Measurements from ENCODE around the gene GLYATL2. TPM values are rescaled to one million over a fixed set of nuclear protein-coding genes. Genes with fewer than 3 reads are reported as not detected.

GLYATL2 gene
- total RNA-seq, 1 donor from 2014 or later: 0.44 TPM

DNA sequence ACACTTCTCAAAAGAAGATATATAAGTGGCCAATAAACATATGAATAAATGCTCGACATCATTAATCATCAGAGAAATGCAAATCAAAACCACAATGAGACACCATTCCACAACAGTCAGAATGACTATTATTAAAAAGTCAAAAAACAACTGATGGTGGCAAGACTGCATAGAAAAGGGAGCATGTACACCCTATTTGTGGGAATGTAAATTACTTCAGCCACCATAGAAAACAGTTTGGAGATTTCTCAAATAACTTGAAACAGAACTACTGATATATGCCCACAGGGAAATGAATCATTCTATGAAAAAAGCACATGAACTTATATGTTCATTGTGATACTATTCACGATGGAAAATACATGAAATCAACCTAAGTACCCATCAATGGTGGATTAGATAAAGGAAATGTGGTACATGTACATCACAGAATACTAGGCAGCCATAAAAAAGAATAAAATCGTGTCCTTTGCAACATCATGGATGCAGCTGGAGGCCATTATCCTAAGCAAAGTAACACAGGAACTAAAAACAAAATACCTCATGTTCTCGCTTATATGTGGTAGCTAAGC is 42.4 kb downstream of the GLYATL2 start:
- Histone ChIP-seq H3K4me1 (no peaks in the 10 kb centered on the region), H3K27ac (replicated peaks) (no peak overlapping the region), H3K9me3 (replicated peaks) (peaks cover 12% of the 10 kb centered on the region), H3K36me3 (no peaks in the 10 kb centered on the region), H3K4me3 (no peak overlapping the region), H3K27me3 (ENCODE audit: low read depth) (peaks cover 6% of the 10 kb centered on the region)
- DNase-seq: no peak
- TF ChIP-seq CTCF (IDR thresholded peaks at IDR 0.05; ENCODE audit: borderline replicate concordance): no peak
- intact Hi-C loops (cut with micrococcal nuclease): no loop called here

- TF ChIP-seq CTCF (IDR thresholded peaks at IDR 0.05; ENCODE audit: borderline replicate concordance): no peak
- intact Hi-C loops (cut with micrococcal nuclease): no loop called here
- no peaks in the 10 kb centered on the region for H3K4me1 ChIP-seq
Observed at GRCh38 chr11:58801302-58801701, 43.2 kb downstream of the GLYATL2 start.

GRCh38 chr11:58796333-58796732 is 48.2 kb downstream of the GLYATL2 start:
- H3K4me1 ChIP-seq: no peaks in the 10 kb centered on the region
- no peaks in the 10 kb centered on the region for H3K36me3 ChIP-seq
- no peak overlapping the region for H3K27ac ChIP-seq (replicated peaks)
- peaks cover 9% of the 10 kb centered on the region for H3K9me3 ChIP-seq (replicated peaks)
- H3K27me3 ChIP-seq (ENCODE audit: low read depth): peaks cover 24% of the 10 kb centered on the region
- H3K4me3 ChIP-seq: no peak overlapping the region
- no peak for TF ChIP-seq CTCF (IDR thresholded peaks at IDR 0.05; ENCODE audit: borderline replicate concordance)
- intact Hi-C loops (cut with micrococcal nuclease): no loop called here
- DNase-seq: no peak

More at GRCh38 chr11:58801302-58801701, 43.2 kb downstream of the GLYATL2 start:
- no peak for DNase-seq
- Histone ChIP-seq H3K27me3 (ENCODE audit: low read depth) (peaks cover 11% of the 10 kb centered on the region), H3K36me3 (no peaks in the 10 kb centered on the region), H3K9me3 (replicated peaks) (peaks cover 12% of the 10 kb centered on the region), H3K27ac (replicated peaks) (no peak overlapping the region), H3K4me3 (no peak overlapping the region)

GRCh38 chr11:58788355-58789023 is 56.0 kb downstream of the GLYATL2 start:
- H3K36me3 ChIP-seq: no peaks in the 10 kb centered on the region
- H3K27me3 ChIP-seq (ENCODE audit: low read depth): peaks cover 18% of the 10 kb centered on the region
- H3K9me3 ChIP-seq (replicated peaks): peaks cover 9% of the 10 kb centered on the region
- TF ChIP-seq CTCF (IDR thresholded peaks at IDR 0.05; ENCODE audit: borderline replicate concordance): peak; percentile 71
- H3K4me1 ChIP-seq: no peaks in the 10 kb centered on the region
- no peak overlapping the region for H3K27ac ChIP-seq (replicated peaks)
- intact Hi-C loops (cut with micrococcal nuclease): no loop called here
- DNase-seq: no peak
- H3K4me3 ChIP-seq: no peak overlapping the region

DNA sequence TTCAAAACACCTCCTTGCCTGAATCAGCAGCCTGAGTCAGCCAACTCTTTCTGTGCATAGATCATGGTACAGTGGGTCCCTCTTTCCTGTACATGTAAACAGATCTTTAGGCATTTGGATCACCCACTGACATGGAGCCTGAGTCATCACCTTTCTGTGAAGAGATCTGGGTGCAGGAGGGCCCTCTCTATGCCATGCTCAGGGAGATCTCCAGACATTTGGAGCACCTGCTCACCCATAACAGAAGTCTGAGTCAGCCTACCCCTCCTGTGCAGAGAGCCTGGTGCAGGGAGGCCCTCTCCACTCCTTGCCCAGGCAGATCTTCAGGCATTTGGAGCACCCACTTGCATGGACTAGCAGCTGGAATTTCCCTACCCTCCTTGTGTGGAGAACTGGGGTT is 56.6 kb downstream of the GLYATL2 start:
- no peak for TF ChIP-seq CTCF (IDR thresholded peaks at IDR 0.05; ENCODE audit: borderline replicate concordance)
- Histone ChIP-seq H3K36me3 (no peaks in the 10 kb centered on the region), H3K27me3 (ENCODE audit: low read depth) (peaks cover 13% of the 10 kb centered on the region), H3K9me3 (replicated peaks) (peaks cover 5% of the 10 kb centered on the region), H3K27ac (replicated peaks) (no peak overlapping the region), H3K4me3 (no peak overlapping the region), H3K4me1 (no peaks in the 10 kb centered on the region)
- intact Hi-C loops (cut with micrococcal nuclease): no loop called here
- no peak for DNase-seq

Data from left ventricle myocardium inferior (tissue), 1 donor.